ENCODE measurements around the gene OPN3.

The OPN3 gene

GRCh38 chr1:241645199-241645598 lies 5.0 kb upstream of the OPN3 start:
- DNase-seq (ENCODE audit: low read depth), result no peak

- DNase-seq (ENCODE audit: low read depth), result no peak
Measured at GRCh38 chr1:241644259-241644658, 4.1 kb upstream of the OPN3 start.

- DNase-seq (ENCODE audit: low read depth), result no peak
Measured at GRCh38 chr1:241642593-241642944, 2.4 kb upstream of the OPN3 start.

GRCh38 chr1:241641773-241642592 lies 1.8 kb upstream of the OPN3 start:
- DNase-seq (ENCODE audit: low read depth), result no peak

GRCh38 chr1:241640867-241641622 lies 876 bp upstream of the OPN3 start:
- DNase-seq (ENCODE audit: low read depth), result no peak

- peak; percentile 34 for DNase-seq (ENCODE audit: low read depth)
Measured at GRCh38 chr1:241639623-241640148, 483 bp downstream of the OPN3 start.

GRCh38 chr1:241638909-241639622 lies 1.1 kb downstream of the OPN3 start:
- no peak for DNase-seq (ENCODE audit: low read depth)

- no peak for DNase-seq (ENCODE audit: low read depth)
Measured at GRCh38 chr1:241638099-241638682, 2.0 kb downstream of the OPN3 start.

GRCh38 chr1:241637604-241638003 lies 2.6 kb downstream of the OPN3 start:
- DNase-seq (ENCODE audit: low read depth), result peak; percentile 32

GRCh38 chr1:241637046-241637590 lies 3.1 kb downstream of the OPN3 start:
- no peak for DNase-seq (ENCODE audit: low read depth)

- no peak for DNase-seq (ENCODE audit: low read depth)
Measured at GRCh38 chr1:241636291-241636690, 3.9 kb downstream of the OPN3 start.

- no peak for DNase-seq (ENCODE audit: low read depth)
Measured at GRCh38 chr1:241635556-241636152, 4.5 kb downstream of the OPN3 start.

- no peak for DNase-seq (ENCODE audit: low read depth)
Measured at GRCh38 chr1:241632987-241633386, 7.2 kb downstream of the OPN3 start.

- DNase-seq (ENCODE audit: low read depth), result no peak
Measured at GRCh38 chr1:241631674-241632073, 8.5 kb downstream of the OPN3 start.

GRCh38 chr1:241630899-241631298 lies 9.3 kb downstream of the OPN3 start:
- DNase-seq (ENCODE audit: low read depth), result no peak

GRCh38 chr1:241630476-241630875 lies 9.7 kb downstream of the OPN3 start:
- no peak for DNase-seq (ENCODE audit: low read depth)

- DNase-seq (ENCODE audit: low read depth), result no peak
Measured at GRCh38 chr1:241630005-241630404, 10.2 kb downstream of the OPN3 start.

- peak; percentile 30 for DNase-seq (ENCODE audit: low read depth)
Measured at GRCh38 chr1:241627453-241628259, 12.5 kb downstream of the OPN3 start.

- DNase-seq (ENCODE audit: low read depth), result no peak
Measured at GRCh38 chr1:241624935-241625334, 15.2 kb downstream of the OPN3 start.

GRCh38 chr1:241622669-241623068 lies 17.5 kb downstream of the OPN3 start:
- DNase-seq (ENCODE audit: low read depth), result no peak

- no peak for DNase-seq (ENCODE audit: low read depth)
Measured at GRCh38 chr1:241617426-241617825, 22.7 kb downstream of the OPN3 start.
